HepG2 (cell line): Measurements from ENCODE around the gene CSNK2B. TPM values are rescaled to one million over a fixed set of nuclear protein-coding genes. Genes with fewer than 3 reads are reported as not detected.

Source experiments
- GPN1 ChIP-seq: sonication (generic); formaldehyde crosslinking; IDR thresholded peaks from 2 replicates; pipeline ENCODE4 v1.5.1; 2020; ENCODE audit warnings: missing genetic modification reagents, borderline replicate concordance
- HOXA7 ChIP-seq: sonication (generic); formaldehyde crosslinking; IDR thresholded peaks from 2 replicates; pipeline ENCODE4 v1.8.1; 2022; ENCODE audit warnings: mild to moderate bottlenecking, missing genetic modification reagents, moderate library complexity
- NCOA2 ChIP-seq: sonication (generic); formaldehyde crosslinking; IDR thresholded peaks from 2 replicates; pipeline ENCODE4 v1.8.0; 2022; ENCODE audit warnings: inconsistent platforms
- NR2F1 ChIP-seq, 2 experiments: fragments of 450-650 bp in 1 of 2; formaldehyde crosslinking in 1 of 2; IDR thresholded peaks; 2 replicates each; pipeline versions ENCODE4 v1.5.0 to v1.6.1; 2016 to 2020; ENCODE audit warnings: mild to moderate bottlenecking in 1 of 2, missing compliant biosample characterization in 1 of 2, missing genetic modification reagents in 1 of 2, moderate library complexity in 1 of 2
- SSRP1 ChIP-seq: IDR thresholded peaks from 2 replicates; pipeline ENCODE4 v1.6.1; 2016; ENCODE audit warnings: control low read depth
- polyA plus RNA-seq, 8 experiments: library from polyadenylated mRNA; depleted of rRNA in 3 of 8; stranded (reverse) in 7 of 8; unstranded in 1 of 8; fragments of >200 nt; fragmentation: Illumina TruSeq in 4 of 8; extraction: Trizol in 4 of 8; gene quantifications; 2 replicates each; pipeline versions ENCODE4 v1.2.1 to v1.2.3, GENCODE V29; 2011 to 2016; ENCODE audit warnings: low read depth in 4 of 8, missing spikeins in 1 of 8, mixed read lengths in 1 of 8; ENCODE audit not compliant: insufficient read depth in 1 of 8
- total RNA-seq, 5 experiments: library from RNA; depleted of rRNA; stranded (reverse); fragments of >200 nt; fragmentation: Illumina TruSeq; extraction: Trizol; gene quantifications; 2 replicates each; pipeline ENCODE4 v1.2.3, GENCODE V29; 2016; ENCODE audit warnings: low read depth in 1 of 5
- TF ChIP-seq, protein P1 (sequence below): sonication (generic); formaldehyde crosslinking; IDR thresholded peaks from one replicate; pipeline ENCODE4 v1.5.1; 2020; ENCODE audit warnings: mild to moderate bottlenecking, missing genetic modification reagents; ENCODE audit errors: not compliant biosample characterization
- TF ChIP-seq, protein P2 (sequence below): sonication (generic); formaldehyde crosslinking; IDR thresholded peaks from 2 replicates; pipeline ENCODE4 v1.5.1; 2020; ENCODE audit warnings: mild to moderate bottlenecking, missing genetic modification reagents, moderate library complexity
- TF ChIP-seq, protein P3 (sequence below): sonication (generic); formaldehyde crosslinking; IDR thresholded peaks from 2 replicates; pipeline ENCODE4 v1.5.0; 2020; ENCODE audit warnings: mild to moderate bottlenecking, missing genetic modification reagents
- TF ChIP-seq, protein P4 (sequence below): sonication (generic); formaldehyde crosslinking; conservative IDR thresholded peaks from 2 replicates; pipeline ENCODE4 v1.8.0; 2022; ENCODE audit warnings: mild to moderate bottlenecking, moderate library complexity, missing genetic modification reagents
- TF ChIP-seq, protein P5 (sequence below): sonication (generic); formaldehyde crosslinking; IDR thresholded peaks from 2 replicates; pipeline ENCODE4 v1.4.0; 2020; ENCODE audit warnings: mild to moderate bottlenecking, missing genetic modification reagents, borderline replicate concordance

CSNK2B gene
- total and polyA plus RNA-seq, 2 of the 13 experiments (the other 11 are each of a cell fraction or from before 2014, with no cell fraction given), result 111 to 296 TPM

DNA sequence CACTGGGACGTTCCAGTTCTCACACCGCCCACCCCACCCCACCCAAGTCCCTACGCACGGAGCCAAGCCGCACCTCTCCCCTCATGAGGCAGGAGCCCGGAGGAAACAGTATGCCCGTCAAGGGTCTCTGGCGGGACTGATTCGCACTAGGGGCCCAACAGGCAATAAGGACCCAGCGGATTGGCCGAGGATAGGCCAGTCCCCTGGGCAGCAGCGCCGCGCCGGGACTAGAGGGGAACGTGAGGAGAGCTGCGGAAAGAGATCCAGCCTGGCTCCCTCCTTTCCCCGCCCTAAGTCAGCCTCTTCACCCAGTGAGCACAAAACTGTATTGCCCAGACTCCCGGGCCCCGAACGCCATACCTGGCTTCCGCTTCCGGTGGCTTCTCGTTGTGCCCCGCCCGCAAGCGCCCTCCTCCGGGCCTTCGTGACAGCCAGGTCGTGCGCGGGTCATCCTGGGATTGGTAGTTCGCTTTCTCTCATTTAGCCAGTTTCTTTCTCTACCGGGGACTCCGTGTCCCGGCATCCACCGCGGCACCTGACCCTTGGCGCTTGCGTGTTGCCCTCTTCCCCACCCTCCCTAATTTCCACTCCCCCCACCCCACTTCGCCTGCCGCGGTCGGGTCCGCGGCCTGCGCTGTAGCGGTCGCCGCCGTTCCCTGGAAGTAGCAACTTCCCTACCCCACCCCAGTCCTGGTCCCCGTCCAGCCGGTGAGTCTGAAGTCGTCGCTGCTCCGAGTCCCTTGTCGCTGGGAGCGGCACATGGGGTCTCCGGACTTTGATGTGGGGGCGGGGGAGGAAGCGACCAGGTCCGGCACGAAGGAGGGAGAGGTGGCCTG, at the start of gene CSNK2B (continued):
- TF ChIP-seq, protein P1, sequence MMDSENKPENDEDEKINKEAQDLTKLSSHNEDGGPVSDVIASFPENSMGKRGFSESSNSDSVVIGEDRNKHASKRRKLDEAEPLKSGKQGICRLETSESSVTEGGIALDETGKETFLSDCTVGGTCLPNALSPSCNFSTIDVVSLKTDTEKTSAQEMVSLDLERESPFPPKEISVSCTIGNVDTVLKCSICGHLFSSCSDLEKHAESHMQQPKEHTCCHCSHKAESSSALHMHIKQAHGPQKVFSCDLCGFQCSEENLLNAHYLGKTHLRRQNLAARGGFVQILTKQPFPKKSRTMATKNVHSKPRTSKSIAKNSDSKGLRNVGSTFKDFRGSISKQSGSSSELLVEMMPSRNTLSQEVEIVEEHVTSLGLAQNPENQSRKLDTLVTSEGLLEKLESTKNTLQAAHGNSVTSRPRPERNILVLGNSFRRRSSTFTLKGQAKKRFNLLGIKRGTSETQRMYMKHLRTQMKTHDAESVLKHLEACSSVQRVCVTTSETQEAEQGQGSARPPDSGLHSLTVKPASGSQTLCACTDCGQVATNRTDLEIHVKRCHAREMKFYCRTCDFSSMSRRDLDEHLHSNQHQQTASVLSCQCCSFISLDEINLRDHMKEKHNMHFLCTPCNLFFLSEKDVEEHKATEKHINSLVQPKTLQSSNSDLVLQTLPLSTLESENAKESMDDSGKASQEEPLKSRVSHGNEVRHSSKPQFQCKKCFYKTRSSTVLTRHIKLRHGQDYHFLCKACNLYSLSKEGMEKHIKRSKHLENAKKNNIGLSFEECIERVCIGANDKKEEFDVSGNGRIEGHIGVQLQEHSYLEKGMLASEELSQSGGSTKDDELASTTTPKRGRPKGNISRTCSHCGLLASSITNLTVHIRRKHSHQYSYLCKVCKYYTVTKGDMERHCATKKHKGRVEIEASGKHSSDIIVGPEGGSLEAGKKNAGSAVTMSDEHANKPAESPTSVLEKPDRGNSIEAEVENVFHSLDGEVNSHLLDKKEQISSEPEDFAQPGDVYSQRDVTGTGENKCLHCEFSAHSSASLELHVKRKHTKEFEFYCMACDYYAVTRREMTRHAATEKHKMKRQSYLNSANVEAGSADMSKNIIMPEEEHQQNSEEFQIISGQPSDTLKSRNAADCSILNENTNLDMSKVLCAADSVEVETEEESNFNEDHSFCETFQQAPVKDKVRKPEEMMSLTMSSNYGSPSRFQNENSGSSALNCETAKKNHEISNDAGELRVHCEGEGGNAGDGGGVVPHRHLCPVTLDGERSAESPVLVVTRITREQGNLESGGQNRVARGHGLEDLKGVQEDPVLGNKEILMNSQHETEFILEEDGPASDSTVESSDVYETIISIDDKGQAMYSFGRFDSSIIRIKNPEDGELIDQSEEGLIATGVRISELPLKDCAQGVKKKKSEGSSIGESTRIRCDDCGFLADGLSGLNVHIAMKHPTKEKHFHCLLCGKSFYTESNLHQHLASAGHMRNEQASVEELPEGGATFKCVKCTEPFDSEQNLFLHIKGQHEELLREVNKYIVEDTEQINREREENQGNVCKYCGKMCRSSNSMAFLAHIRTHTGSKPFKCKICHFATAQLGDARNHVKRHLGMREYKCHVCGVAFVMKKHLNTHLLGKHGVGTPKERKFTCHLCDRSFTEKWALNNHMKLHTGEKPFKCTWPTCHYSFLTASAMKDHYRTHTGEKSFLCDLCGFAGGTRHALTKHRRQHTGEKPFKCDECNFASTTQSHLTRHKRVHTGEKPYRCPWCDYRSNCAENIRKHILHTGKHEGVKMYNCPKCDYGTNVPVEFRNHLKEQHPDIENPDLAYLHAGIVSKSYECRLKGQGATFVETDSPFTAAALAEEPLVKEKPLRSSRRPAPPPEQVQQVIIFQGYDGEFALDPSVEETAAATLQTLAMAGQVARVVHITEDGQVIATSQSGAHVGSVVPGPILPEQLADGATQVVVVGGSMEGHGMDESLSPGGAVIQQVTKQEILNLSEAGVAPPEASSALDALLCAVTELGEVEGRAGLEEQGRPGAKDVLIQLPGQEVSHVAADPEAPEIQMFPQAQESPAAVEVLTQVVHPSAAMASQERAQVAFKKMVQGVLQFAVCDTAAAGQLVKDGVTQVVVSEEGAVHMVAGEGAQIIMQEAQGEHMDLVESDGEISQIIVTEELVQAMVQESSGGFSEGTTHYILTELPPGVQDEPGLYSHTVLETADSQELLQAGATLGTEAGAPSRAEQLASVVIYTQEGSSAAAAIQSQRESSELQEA (CRISPR knock-in tag), result peak; percentile 8
- TF ChIP-seq NCOA2 (CRISPR knock-in tag) (no peak), NR2F1 (CRISPR knock-in tag; IDR thresholded peaks at IDR 0.05) (no peak; a peak in 1 of 4 replicates), GPN1 (CRISPR knock-in tag) (peak; percentile 77; the same call in 1 of the 2 replicates), HOXA7 (CRISPR knock-in tag) (no peak), SSRP1 (no peak; the same call in 1 of the 2 replicates)
- TF ChIP-seq, protein P2, sequence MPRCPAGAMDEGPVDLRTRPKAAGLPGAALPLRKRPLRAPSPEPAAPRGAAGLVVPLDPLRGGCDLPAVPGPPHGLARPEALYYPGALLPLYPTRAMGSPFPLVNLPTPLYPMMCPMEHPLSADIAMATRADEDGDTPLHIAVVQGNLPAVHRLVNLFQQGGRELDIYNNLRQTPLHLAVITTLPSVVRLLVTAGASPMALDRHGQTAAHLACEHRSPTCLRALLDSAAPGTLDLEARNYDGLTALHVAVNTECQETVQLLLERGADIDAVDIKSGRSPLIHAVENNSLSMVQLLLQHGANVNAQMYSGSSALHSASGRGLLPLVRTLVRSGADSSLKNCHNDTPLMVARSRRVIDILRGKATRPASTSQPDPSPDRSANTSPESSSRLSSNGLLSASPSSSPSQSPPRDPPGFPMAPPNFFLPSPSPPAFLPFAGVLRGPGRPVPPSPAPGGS (CRISPR knock-in tag), result no peak
- TF ChIP-seq, protein P3, sequence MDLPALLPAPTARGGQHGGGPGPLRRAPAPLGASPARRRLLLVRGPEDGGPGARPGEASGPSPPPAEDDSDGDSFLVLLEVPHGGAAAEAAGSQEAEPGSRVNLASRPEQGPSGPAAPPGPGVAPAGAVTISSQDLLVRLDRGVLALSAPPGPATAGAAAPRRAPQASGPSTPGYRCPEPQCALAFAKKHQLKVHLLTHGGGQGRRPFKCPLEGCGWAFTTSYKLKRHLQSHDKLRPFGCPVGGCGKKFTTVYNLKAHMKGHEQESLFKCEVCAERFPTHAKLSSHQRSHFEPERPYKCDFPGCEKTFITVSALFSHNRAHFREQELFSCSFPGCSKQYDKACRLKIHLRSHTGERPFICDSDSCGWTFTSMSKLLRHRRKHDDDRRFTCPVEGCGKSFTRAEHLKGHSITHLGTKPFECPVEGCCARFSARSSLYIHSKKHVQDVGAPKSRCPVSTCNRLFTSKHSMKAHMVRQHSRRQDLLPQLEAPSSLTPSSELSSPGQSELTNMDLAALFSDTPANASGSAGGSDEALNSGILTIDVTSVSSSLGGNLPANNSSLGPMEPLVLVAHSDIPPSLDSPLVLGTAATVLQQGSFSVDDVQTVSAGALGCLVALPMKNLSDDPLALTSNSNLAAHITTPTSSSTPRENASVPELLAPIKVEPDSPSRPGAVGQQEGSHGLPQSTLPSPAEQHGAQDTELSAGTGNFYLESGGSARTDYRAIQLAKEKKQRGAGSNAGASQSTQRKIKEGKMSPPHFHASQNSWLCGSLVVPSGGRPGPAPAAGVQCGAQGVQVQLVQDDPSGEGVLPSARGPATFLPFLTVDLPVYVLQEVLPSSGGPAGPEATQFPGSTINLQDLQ, result 0 out of 2 replicates have a peak, but pooled peaks have one; percentile 14
- TF ChIP-seq, protein P4, sequence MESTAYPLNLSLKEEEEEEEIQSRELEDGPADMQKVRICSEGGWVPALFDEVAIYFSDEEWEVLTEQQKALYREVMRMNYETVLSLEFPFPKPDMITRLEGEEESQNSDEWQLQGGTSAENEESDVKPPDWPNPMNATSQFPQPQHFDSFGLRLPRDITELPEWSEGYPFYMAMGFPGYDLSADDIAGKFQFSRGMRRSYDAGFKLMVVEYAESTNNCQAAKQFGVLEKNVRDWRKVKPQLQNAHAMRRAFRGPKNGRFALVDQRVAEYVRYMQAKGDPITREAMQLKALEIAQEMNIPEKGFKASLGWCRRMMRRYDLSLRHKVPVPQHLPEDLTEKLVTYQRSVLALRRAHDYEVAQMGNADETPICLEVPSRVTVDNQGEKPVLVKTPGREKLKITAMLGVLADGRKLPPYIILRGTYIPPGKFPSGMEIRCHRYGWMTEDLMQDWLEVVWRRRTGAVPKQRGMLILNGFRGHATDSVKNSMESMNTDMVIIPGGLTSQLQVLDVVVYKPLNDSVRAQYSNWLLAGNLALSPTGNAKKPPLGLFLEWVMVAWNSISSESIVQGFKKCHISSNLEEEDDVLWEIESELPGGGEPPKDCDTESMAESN (CRISPR knock-in tag), result peak; percentile 93
- TF ChIP-seq, protein P5, sequence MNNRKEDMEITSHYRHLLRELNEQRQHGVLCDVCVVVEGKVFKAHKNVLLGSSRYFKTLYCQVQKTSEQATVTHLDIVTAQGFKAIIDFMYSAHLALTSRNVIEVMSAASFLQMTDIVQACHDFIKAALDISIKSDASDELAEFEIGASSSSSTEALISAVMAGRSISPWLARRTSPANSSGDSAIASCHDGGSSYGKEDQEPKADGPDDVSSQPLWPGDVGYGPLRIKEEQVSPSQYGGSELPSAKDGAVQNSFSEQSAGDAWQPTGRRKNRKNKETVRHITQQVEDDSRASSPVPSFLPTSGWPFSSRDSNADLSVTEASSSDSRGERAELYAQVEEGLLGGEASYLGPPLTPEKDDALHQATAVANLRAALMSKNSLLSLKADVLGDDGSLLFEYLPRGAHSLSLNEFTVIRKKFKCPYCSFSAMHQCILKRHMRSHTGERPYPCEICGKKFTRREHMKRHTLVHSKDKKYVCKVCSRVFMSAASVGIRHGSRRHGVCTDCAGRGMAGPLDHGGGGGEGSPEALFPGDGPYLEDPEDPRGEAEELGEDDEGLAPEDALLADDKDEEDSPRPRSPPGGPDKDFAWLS (CRISPR knock-in tag), result peak; percentile 71
